Stimulated activated CD4-positive, alpha-beta T cell treated with anti-CD3 and anti-CD28 coated beads, Interleukin-15, amount 100 ng/mL, for 48 hours (primary cell): ENCODE measurements around the gene UBE2L6.

Experiments
- DNase-seq, 2 donors: peaks; one replicate each; pipeline ENCODE4 v3.0.0-alpha.2; 2020; ENCODE audit warnings: low read depth in 2 of 2

UBE2L6 gene

DNA sequence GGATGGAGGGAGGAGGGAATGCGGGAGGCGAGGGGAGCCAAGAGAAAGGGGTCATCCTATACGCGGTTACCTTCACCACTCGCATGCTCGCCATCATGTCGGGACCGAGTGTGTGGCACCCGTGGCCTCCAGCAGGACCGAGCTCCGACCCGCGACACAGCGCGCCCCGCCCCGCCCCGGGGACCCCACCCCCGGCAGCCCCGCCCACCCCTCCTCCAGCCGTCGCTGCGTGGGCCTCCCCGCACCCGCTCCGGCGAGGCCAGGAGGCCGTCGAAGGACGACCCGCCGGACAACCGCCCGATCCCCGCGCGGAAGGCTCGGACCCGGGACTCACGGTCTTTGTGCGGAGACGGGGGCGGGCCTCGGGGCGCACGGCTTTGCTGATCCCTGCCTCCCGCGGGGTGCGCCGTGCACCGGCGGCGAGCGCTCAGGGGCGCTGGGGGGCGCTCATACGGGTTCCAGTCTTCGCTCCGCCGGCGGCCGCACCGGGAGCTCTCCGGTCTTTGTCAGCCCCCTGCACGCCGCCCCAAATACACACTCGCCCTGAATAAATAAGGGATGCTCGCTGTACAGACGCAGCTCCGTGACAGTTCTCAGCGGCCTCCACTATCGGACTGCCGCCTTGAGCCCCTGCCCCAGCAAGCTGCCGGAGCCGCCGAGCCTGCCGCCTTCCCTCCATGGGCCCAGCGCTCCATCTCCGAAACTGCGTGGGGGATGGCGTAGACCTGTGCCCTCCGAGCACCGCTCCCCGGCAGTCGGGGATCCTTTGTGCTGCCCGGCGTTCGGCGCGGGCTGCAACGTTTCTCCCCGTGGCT lies at the start of gene UBE2L6:
Gene UBE2L6, minus strand, starts transcription at position 158 of the 815 bp plus-strand sequence. Its CDS starts 61 bp downstream, at position 97.
- DNase-seq = peak; percentile 79 to 88

DNA sequence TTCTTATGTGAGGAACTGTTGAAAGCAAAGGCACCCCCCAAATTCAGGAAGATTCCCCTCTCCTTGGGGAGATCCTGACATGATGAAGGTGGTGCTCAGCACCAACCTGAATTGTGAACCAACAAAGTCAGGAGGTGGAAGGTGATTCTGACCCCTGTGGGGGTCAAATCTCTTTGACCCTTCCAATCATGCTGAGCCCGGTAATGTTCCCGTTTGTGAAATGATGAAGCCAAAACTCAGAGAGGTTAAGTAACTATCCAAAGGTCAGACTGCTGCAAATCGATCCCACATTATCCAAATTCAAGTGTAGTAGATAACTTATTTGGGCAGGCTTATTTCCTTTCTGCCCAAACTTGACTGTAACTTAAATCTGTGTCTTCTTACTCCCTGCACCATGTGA lies 49.1 kb upstream of the UBE2L6 start:
- no peak for DNase-seq

GRCh38 chr11:57615308-57615707 lies 47.8 kb upstream of the UBE2L6 start:
- no peak for DNase-seq

GRCh38 chr11:57614234-57614772 lies 46.8 kb upstream of the UBE2L6 start:
- no peak for DNase-seq

DNA sequence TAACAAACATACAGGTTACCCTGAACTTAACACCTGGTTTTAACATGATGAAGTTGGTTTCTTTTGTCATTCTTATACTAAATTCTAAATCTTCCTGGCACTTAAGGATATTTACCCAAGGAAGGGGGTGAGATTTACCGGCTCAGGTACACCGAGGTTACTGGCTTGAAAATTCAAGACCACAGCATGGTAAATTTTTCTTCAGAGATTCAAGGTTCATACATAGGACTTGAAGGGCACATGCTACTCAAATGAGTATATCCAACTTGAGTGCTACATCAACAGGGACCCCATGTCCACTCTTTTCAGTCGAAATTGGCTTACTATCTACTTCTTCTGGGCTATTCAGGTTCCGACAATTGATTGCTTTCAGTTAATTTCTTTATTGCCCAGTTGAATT lies 42.7 kb upstream of the UBE2L6 start:
- DNase-seq = no peak

DNA sequence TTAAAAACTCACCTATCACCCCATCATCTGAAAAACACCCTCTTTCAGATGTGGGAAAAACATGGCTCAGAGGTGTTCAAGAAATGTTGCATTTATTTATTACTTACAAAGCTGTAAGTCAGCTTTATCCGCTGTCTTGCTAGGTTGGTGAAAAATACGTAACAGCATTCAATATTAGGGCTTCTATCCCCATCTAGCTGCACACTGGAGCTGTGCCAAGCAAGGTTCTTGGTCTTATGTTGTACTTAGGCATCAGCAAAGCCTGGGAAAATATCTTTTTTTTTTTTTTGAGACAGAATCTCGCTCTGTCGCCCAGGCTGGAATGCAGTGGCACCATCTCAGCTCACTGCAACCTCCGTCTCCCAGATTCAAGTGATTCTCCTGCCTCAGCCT lies 37.6 kb upstream of the UBE2L6 start:
- DNase-seq = no peak

DNA sequence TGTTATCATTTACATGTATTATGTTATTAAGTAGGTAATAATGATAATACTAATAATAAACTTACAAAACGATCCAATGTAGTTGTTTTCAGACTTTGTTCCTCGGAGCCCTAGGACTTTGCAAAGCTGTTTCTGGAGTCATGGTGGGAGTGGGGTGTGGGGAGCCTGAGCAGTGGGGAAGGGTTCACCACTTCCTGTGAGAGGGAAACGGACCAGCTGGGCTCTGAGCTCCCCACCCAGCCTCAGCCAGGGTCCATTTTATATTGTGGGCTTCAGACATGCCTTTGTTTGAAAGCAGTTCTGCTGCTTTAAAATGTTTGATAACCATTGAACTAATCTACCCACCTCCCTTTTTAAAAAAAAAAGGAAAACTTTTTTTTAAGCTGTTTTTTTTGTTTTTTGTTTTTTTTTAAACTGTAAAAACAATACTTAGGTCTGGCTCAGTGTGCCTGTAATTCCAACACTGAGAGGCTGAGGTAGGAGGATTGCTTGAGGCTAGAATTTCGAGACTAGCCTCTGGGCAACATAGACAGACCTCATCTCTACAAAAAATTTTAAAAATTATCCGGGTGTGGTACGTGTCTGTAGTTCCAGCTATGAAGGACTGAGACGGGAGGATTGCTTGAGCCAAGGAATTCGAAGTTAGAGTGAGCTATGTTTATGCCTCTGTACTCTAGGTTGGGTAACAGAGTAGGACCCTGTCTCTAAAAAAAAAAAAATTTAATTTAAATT lies 37.0 kb upstream of the UBE2L6 start:
- no peak for DNase-seq

DNA sequence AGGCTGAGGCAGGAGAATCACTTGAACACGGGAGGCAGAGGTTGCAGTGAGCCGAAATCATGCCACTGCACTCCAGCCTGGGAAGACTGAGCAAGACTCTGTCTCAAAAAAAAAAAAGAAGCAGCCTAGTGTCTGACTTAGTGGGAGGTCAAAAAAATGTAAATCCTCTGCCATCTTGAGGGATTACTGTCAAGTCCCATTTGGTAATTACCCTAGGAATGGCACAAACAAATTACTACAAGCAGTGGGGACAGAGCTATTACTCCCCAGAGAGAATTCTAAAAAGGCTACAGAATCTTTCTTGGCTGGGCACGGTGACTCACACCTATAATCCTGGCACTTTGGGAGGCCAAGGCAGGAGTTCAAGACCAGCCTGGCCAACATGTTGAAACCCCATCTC lies 33.8 kb upstream of the UBE2L6 start:
- no peak for DNase-seq

GRCh38 chr11:57599381-57599780 lies 31.9 kb upstream of the UBE2L6 start:
- no peak for DNase-seq

DNA sequence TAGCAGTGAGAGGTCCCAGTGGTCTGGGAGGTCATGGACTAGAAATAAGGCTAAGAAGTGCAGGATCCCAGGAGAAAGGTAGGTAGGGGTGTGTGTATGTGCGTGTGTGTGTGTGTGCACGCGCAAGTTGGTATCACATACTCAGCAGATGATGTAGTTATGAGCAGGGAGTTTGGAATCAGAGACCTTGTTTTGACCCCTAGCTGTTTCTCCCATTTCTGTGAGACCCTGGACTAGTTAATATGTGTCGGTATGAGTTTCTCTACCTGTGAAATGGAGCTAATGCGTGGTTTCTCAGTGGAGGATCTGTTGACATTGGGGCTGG lies 31.3 kb upstream of the UBE2L6 start:
- no peak for DNase-seq

DNA sequence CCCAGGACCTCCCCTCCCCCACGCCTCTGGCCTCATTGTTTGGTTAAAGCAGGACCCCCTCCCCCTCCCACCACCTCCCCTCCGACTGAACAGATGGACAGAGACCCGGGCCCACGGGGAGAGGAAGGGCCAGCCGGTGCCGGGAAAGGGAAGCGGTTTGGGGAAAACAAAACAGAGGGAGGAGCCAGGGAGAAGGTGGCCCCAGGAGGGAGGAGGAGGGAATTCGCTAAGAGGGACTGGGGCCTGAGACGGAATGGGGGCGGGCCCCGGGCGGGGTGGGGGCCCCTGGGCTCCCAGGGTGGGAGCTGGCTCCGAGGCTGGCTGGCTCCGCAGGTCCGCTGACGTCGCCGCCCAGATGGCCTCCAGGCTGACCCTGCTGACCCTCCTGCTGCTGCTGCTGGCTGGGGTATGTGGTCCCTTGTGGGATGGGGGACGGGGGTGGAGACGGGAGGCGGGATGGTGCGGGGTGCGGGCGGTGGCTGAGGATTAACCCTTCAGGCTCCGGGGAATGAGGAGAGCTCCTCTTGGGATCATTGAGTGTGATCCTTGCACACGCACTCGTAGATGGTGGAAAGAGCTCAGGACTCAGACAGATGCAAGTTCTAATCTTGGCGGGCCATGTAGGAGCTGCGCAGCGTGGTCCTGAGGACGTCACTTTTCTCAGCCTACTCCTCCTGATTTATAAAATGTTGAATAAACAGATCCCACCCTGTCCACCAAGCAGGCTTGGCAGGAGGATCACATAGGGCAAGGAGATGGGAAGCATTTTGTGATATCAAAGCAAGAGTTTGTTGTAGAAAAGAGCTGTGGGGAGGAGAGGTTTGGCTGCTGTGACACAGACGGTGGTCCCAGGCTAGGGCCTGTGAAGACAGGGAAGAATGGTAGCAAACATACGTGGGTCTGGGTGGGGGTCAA lies 30.7 kb upstream of the UBE2L6 start:
- DNase-seq = no peak

DNA sequence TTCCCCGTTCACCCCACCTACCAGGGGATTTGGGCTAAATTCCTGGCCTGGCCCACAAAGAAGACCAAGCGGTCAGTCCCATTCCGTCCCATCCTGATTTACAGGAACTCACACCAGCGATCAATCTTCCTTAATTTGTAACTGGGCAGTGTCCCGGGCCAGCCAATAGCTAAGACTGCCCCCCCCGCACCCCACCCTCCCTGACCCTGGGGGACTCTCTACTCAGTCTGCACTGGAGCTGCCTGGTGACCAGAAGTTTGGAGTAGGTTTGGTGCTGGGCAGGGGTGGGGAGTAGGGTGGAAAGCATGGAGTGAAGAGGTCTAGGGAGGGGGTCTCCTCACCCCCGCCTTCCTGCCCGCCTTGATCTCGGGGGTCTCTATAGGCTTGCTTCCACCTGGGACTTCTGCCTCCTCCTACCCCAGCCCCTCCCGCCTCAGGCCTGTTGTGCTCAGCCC lies 30.0 kb upstream of the UBE2L6 start, which contains the start of gene SERPING1:
Gene SERPING1, plus strand, starts transcription at position 225 of the 455 bp plus-strand sequence. CDS start 586 bp downstream, outside the sequence.
- DNase-seq = no peak

GRCh38 chr11:57596266-57596885 lies 28.9 kb upstream of the UBE2L6 start:
- no peak for DNase-seq

GRCh38 chr11:57588046-57588710 lies 20.7 kb upstream of the UBE2L6 start:
- DNase-seq = no peak

GRCh38 chr11:57586711-57587245 lies 19.3 kb upstream of the UBE2L6 start:
- DNase-seq = no peak

- no peak for DNase-seq
Observed at GRCh38 chr11:57585301-57585700, 17.8 kb upstream of the UBE2L6 start.

- DNase-seq = no peak
Observed at GRCh38 chr11:57584341-57584740, 16.9 kb upstream of the UBE2L6 start.

DNA sequence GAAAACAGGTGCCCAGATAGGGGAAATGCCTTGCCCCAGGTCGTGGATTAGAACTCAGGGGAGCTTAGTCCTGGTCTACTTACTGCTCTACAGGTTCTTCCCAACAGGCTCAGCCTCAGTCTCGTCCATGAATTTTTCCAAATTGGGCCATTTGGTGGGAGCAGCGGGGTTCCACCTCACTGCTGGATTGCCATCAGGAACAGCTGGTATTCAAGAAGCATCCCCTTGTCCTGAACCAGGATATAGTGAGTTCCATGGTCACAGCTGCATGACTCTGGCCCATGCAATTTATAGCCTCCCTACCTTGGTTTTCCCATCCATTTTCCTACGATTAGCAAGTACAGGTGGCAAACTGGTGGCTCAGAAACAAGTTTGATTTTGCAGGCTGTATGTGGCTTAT lies 6.6 kb upstream of the UBE2L6 start:
- no peak for DNase-seq

DNA sequence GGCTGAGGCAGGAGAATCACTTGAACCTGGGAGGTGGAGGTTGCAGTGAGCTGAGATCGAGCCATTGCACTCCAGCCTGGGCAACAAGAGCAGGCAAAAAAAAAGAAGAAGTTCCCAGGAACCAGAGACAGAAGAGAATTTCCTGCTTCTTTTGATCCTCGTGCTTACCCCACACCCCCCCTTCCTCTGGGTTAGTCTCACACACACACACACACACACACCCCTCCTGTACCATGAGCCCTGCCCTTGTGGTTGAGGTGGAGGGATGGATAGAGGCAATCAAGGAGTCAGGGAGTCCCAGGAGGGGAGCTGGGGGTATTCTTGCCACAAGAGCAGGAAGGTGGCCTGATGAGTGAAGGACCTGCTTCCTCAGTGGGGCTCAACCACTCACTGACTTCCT lies 4.1 kb upstream of the UBE2L6 start:
- no peak for DNase-seq

GRCh38 chr11:57568330-57568766 lies 876 bp upstream of the UBE2L6 start:
- no peak for DNase-seq
